Spleen (tissue), 7 donors: ENCODE results near the gene SYCE1.

Experiments used
- POLR2A ChIP-seq, 3 donors: fragments of 450-650 bp; IDR thresholded peaks; one replicate each; pipeline ENCODE4 v1.5.1; 2017; ENCODE audit warnings: antibody characterized with exemption in 3 of 3, mild to moderate bottlenecking in 1 of 3
- POLR2AphosphoS5 ChIP-seq, 3 donors: sonication (generic); formaldehyde crosslinking; IDR thresholded peaks; one replicate each; pipeline ENCODE4 v1.5.1; 2017; ENCODE audit warnings: antibody characterized with exemption in 3 of 3
- TF ChIP-seq, protein P1 (sequence below), 11 experiments: fragments of 200-600 bp in 7 of 11; fragments of 450-650 bp in 4 of 11; sonication (generic) in 4 of 11; IDR thresholded peaks in 8 of 11; conservative IDR thresholded peaks in 3 of 11; 1 replicate in 7 of 11; 2 replicates in 4 of 11; pipeline versions ENCODE4 v1.4.0 to v1.8.0; 2016 to 2021; ENCODE audit warnings: antibody characterized with exemption in 11 of 11, inconsistent platforms in 4 of 11, mild to moderate bottlenecking in 1 of 11
- donor health status: DM: no; HTN: no; CAD: no; lungs with moderate emphysema.
- donor health status: DM: no; HTN: no; CAD: no.
- donor health status: DM: no; HTN: no; CAD: no.

- TF ChIP-seq, protein P1, sequence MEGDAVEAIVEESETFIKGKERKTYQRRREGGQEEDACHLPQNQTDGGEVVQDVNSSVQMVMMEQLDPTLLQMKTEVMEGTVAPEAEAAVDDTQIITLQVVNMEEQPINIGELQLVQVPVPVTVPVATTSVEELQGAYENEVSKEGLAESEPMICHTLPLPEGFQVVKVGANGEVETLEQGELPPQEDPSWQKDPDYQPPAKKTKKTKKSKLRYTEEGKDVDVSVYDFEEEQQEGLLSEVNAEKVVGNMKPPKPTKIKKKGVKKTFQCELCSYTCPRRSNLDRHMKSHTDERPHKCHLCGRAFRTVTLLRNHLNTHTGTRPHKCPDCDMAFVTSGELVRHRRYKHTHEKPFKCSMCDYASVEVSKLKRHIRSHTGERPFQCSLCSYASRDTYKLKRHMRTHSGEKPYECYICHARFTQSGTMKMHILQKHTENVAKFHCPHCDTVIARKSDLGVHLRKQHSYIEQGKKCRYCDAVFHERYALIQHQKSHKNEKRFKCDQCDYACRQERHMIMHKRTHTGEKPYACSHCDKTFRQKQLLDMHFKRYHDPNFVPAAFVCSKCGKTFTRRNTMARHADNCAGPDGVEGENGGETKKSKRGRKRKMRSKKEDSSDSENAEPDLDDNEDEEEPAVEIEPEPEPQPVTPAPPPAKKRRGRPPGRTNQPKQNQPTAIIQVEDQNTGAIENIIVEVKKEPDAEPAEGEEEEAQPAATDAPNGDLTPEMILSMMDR (IDR thresholded peaks at IDR 0.05 in 8 of 11, conservative IDR thresholded peaks at IDR 0.05 in 3 of 11), result no peak
- TF ChIP-seq POLR2AphosphoS5 (IDR thresholded peaks at IDR 0.05) (no peak), POLR2A (IDR thresholded peaks at IDR 0.05) (no peak)
These were observed 34.9 kb downstream of the SYCE1 start for GRCh38 chr10:133530506-133530905.
